IMR-90 (cell line): ENCODE data around the gene ABHD17C.

Experiments used
- CEBPB ChIP-seq: IDR thresholded peaks from 2 replicates; pipeline ENCODE4 v1.6.1; 2012; ENCODE audit warnings: low read depth, low read length, improper control_type of control experiment
- CHD1 ChIP-seq: IDR thresholded peaks from 2 replicates; pipeline ENCODE4 v1.6.1; 2012; ENCODE audit warnings: low read depth, low read length, improper control_type of control experiment
- CTCF ChIP-seq: conservative IDR thresholded peaks from 2 replicates; pipeline ENCODE4 v1.5.1; 2012; ENCODE audit warnings: mild to moderate bottlenecking, low read depth, low read length, improper control_type of control experiment
- MAFK ChIP-seq: IDR thresholded peaks from 2 replicates; pipeline ENCODE4 v1.6.1; 2012; ENCODE audit warnings: low read depth, low read length, improper control_type of control experiment
- MAZ ChIP-seq: IDR thresholded peaks from 2 replicates; pipeline ENCODE4 v1.6.1; 2012; ENCODE audit warnings: low read depth, mild to moderate bottlenecking, low read length, improper control_type of control experiment, moderate library complexity, borderline replicate concordance
- MXI1 ChIP-seq: IDR thresholded peaks from 2 replicates; pipeline ENCODE4 v1.6.1; 2012; ENCODE audit warnings: low read depth, mild to moderate bottlenecking, low read length, moderate library complexity, borderline replicate concordance
- POLR2A ChIP-seq: IDR thresholded peaks from 2 replicates; pipeline ENCODE4 v1.6.1; 2012; ENCODE audit warnings: mild to moderate bottlenecking, low read depth, low read length
- RAD21 ChIP-seq: IDR thresholded peaks from 2 replicates; pipeline ENCODE4 v1.6.1; 2012; ENCODE audit warnings: low read length, improper control_type of control experiment
- RCOR1 ChIP-seq: IDR thresholded peaks from 2 replicates; pipeline ENCODE4 v1.6.1; 2012; ENCODE audit warnings: mild to moderate bottlenecking, low read length, improper control_type of control experiment; ENCODE audit not compliant: insufficient replicate concordance
- RFX5 ChIP-seq: IDR thresholded peaks from 2 replicates; pipeline ENCODE4 v1.8.0; 2012; ENCODE audit warnings: low read depth, mild to moderate bottlenecking, low read length, moderate library complexity
- SMC3 ChIP-seq: fragments of 150-350 bp; IDR thresholded peaks from 2 replicates; pipeline ENCODE4 v1.6.1; 2016; ENCODE audit warnings: low read depth, mild to moderate bottlenecking, antibody characterized with exemption, low read length, moderate library complexity
- USF2 ChIP-seq: fragments of 150-350 bp; IDR thresholded peaks from 2 replicates; pipeline ENCODE4 v1.6.1; 2017; ENCODE audit warnings: mild to moderate bottlenecking, antibody characterized with exemption, low read length, low read depth

DNA sequence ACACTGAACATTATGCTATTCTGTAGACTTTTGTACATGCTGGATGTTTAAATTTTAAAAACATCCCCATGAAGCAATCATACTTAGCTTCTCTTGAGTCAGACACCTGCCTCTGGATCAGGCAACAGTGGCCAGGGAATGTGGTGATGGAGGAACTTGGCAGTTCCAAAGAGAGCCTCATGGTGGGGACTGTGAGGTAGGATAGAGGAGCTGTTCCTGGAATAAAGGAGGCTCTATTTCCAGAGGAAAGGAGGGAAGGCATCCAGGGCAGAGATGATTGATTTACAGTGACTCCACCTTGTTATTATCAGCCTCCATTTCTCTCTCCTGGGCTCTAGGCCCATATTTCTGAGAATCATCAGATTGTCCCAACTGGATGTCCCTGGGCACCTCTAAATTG lies 35.0 kb upstream of the ABHD17C start:
- peak; percentile 40 for TF ChIP-seq CTCF
- TF ChIP-seq CEBPB = 0 out of 2 replicates have a peak, but pooled peaks have one; percentile 8
- TF ChIP-seq RFX5 = no peak
- TF ChIP-seq POLR2A = no peak
- no peak for TF ChIP-seq MXI1
- TF ChIP-seq RCOR1 = no peak
- TF ChIP-seq SMC3 = peak; percentile 36
- TF ChIP-seq RAD21 = peak; percentile 48
- no peak for TF ChIP-seq MAFK
- no peak for TF ChIP-seq CHD1
- TF ChIP-seq MAZ = no peak
- TF ChIP-seq USF2 = no peak
